Body of pancreas (tissue), 4 donors: Measurements from ENCODE around the gene MYLK3. TPM values are rescaled to one million over a fixed set of nuclear protein-coding genes. Genes with fewer than 3 reads are reported as not detected.

Source experiments
- ATAC-seq: fragments of 150-250 bp; one replicate; pipeline ENCODE4 v1.9.1; 2016
- DNase-seq, 4 donors: peaks; one replicate each; pipeline ENCODE4 v3.0.0-alpha.2; 2019
- H3K27ac ChIP-seq, 4 donors: fragments of 200-600 bp; sonication (generic); 1 replicate in 3 of 4; 2 replicates in 1 of 4; pipeline versions ENCODE4 v1.5.1 to v1.6.1; 2016 to 2019; ENCODE audit warnings: mild to moderate bottlenecking in 1 of 4, mixed read lengths in 1 of 4, moderate library complexity in 1 of 4
- H3K27me3 ChIP-seq, 2 donors: fragments of 200-600 bp; sonication (generic); one replicate each; pipeline ENCODE4 v1.6.0; 2016; ENCODE audit warnings: mild to moderate bottlenecking in 1 of 2
- H3K36me3 ChIP-seq, 2 donors: fragments of 200-600 bp; sonication (generic); replicated peaks in 1 of 2; 2 replicates each; pipeline ENCODE4 v1.5.1; 2016; ENCODE audit warnings: low read depth in 2 of 2; ENCODE audit not compliant: insufficient read depth in 1 of 2
- H3K4me1 ChIP-seq: fragments of 200-600 bp; sonication (generic); one replicate; pipeline ENCODE4 v1.6.0; 2016
- H3K4me3 ChIP-seq, 2 donors: fragments of 200-600 bp; sonication (generic); 1 replicate in 1 of 2; 2 replicates in 1 of 2; pipeline ENCODE4 v1.5.1; 2016 to 2019
- H3K9me3 ChIP-seq, 3 donors: fragments of 200-600 bp; sonication (generic); 1 replicate in 2 of 3; 2 replicates in 1 of 3; pipeline ENCODE4 v1.5.1; 2016
- POLR2A ChIP-seq, 3 donors: fragments of 450-650 bp; IDR thresholded peaks; one replicate each; pipeline ENCODE4 v1.6.1; 2016; ENCODE audit warnings: antibody characterized with exemption in 3 of 3, mild to moderate bottlenecking in 2 of 3
- WGBS, 2 donors: methylation state at CpG; one replicate each; pipeline ENCODE4 v1.1.5; 2017; 5-methylcytosine and 5-hydroxymethylcytosine counted together
- intact Hi-C: fragments of 100-400 bp; cut with DNase I; formaldehyde crosslinking; loops from one replicate; pipeline ENCODE4 v1.15.1; 2023
- total RNA-seq, 2 donors: library from RNA; depleted of rRNA; stranded (reverse); fragments of >200 nt; gene quantifications; one replicate each; pipeline ENCODE4 v1.1.0, GENCODE V29; 2016
- TF ChIP-seq, protein P1 (sequence below), 7 experiments: fragments of 450-650 bp in 4 of 7; fragments of 200-600 bp in 3 of 7; sonication (generic) in 3 of 7; IDR thresholded peaks; one replicate each; pipeline ENCODE4 v1.5.1; 2016 to 2019; ENCODE audit warnings: antibody characterized with exemption in 7 of 7

The MYLK3 gene
- total RNA-seq, 2 donors from 2014 or later = 0.26 TPM; not detected in 1

DNA sequence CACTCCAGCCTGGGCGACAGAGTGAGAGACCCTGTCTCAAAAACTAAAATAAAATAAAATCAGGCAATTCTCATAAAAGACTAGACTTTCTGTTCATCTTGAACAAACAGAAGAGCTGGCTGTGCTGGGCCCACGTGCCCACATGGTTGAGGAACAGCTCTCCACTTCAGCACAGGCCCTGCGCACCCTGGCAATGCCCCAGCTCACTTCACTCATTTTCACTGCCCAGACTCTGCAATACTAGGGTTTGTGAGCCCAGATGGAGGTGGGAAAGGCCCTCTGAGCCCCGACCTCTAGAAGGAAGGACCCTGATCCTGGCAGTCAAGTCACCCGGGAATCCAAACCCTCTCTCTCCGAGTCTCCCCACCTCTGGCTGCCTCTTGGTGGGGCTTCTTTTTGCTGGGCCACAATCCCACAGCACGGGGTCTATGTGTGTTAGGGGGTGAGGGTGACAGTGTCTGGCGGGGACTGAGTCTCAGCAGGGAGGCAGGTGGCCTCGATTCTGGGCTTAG, 14.8 kb downstream of the MYLK3 start:
- no peak overlapping the region for H3K27ac ChIP-seq
- DNase-seq = no peak
- H3K27me3 ChIP-seq = no peaks in the 10 kb centered on the region
- WGBS, 2 donors = 66 to 74% methylated on average over 8 to 9 of the region's 9 CpGs
- H3K9me3 ChIP-seq = no peaks in the 10 kb centered on the region
- TF ChIP-seq, protein P1, sequence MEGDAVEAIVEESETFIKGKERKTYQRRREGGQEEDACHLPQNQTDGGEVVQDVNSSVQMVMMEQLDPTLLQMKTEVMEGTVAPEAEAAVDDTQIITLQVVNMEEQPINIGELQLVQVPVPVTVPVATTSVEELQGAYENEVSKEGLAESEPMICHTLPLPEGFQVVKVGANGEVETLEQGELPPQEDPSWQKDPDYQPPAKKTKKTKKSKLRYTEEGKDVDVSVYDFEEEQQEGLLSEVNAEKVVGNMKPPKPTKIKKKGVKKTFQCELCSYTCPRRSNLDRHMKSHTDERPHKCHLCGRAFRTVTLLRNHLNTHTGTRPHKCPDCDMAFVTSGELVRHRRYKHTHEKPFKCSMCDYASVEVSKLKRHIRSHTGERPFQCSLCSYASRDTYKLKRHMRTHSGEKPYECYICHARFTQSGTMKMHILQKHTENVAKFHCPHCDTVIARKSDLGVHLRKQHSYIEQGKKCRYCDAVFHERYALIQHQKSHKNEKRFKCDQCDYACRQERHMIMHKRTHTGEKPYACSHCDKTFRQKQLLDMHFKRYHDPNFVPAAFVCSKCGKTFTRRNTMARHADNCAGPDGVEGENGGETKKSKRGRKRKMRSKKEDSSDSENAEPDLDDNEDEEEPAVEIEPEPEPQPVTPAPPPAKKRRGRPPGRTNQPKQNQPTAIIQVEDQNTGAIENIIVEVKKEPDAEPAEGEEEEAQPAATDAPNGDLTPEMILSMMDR (IDR thresholded peaks at IDR 0.05) = no peak
- no peak for TF ChIP-seq POLR2A (IDR thresholded peaks at IDR 0.05)
- no peaks in the 10 kb centered on the region for H3K4me1 ChIP-seq
- intact Hi-C loops = no loop called here
- no peaks in the 10 kb centered on the region for H3K36me3 ChIP-seq
- no peak for ATAC-seq
- no peak overlapping the region for H3K4me3 ChIP-seq

DNA sequence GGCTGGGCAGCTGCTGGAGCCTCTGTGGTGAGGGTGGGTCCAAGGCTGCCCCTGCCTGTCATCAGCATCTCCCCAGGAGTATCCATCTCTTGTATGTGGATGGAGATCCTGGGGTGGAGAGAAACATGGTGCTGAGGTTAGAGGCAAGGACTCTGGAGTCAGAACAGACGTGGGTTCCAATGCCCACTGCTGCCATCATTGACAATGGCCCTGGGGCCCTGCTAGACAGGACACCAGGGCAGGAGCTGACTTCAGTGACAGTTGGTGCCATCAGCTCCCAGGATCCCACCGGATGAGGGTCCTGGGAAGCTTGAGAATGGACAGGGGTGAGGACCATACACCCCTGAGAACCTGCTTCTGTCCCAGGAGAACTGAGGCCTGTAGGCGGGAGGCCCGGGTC, 15.6 kb downstream of the MYLK3 start:
- H3K9me3 ChIP-seq = no peaks in the 10 kb centered on the region
- 81 to 85% methylated on average over 3 of the region's 4 CpGs for WGBS, 2 donors
- ATAC-seq = no peak

DNA sequence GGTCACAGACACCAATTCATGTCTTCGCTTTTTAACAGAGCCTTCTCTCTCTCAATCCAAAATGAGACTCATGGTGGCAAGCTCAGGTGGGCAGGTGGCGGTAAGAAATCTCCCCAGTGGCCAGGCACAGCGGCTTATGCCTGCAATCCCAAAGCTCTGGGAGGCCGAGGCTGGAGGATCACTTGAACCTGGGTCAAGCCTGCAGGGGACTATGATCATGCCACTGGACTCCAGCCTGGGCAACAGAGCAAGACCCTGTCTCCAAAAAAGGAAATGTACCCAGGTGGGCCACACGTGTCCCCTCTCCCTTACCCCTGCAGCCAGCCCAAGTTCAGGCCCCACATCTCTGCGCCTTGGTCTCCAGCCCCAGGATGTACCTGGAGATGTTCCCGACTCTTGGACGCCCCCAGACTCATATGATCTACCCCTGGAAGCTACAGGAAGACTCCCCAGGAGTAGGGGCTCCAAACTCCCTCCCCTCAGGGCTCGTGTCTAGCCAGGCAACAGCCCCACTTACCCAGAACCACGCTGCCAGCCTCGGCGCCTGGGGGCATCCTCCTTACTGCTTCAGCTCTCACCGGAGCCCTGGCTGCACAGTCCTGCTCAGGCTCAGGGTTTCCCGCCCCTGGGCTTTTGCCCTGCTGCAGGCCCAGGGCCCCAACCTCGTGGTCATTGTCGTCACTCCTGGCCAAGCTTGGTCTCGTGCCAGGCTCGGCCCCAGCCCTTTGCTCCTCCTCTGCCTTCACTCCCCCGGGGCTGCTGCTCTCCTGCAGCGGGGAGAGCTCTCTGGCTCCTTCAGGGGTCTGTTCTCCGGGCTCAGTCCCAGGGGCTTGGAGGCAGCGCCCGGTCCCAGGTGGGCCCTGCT, 16.2 kb downstream of the MYLK3 start:
- WGBS, 2 donors = 80 to 82% methylated on average over 15 to 21 of the region's 23 CpGs
- ATAC-seq (no peak), DNase-seq (no peak)

More for the DNA sequence above, 15.6 kb downstream of the MYLK3 start:
- Histone ChIP-seq H3K27me3 (no peaks in the 10 kb centered on the region), H3K27ac (no peak overlapping the region), H3K4me3 (no peak overlapping the region), H3K4me1 (no peaks in the 10 kb centered on the region), H3K36me3 (no peaks in the 10 kb centered on the region)
- intact Hi-C loops = no loop called here
- no peak for DNase-seq
- TF ChIP-seq, protein P1 (IDR thresholded peaks at IDR 0.05) = no peak
- no peak for TF ChIP-seq POLR2A (IDR thresholded peaks at IDR 0.05)

DNA sequence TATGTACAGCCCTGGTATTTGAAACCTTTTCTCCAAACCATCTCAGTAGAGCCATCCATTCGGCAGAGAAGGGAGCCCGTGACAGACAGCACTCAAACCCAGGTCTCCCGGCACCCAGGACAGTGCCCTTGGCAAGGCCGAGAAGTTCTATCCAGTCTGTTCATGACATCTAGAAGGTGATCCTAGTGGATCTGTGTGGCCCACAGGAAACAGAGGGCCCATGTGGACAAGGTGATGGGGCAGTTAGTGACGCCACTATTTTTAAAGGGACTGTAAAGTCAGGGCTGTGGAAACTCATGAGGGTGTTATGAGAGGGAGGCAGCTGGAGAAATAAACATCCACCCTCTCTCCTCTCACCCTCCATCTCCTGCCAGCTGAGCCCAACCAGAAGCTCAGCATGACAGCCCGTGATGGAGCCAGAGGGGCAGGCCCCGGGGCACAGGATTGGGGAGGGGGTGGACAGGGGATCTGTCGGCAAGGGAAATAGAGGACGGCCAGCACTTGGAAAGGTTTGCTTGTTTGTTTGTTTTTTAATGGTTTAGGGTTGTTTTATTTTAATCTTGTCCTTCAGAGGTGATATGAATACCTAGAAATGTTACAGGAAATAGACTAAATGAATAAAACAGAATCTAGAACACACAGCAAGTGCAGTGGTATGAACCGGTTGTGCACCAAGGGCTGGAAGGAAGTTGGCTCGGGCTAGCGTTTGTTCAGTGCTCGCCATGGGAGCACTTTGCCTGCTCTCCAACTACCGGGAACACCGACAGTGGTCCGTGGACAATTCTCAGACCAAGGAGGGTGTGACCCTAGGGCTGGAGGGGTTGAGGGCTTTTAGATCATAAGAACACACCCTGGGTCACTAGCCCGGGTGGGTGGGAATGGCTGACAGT, 17.1 kb downstream of the MYLK3 start:
- Histone ChIP-seq H3K36me3 (no peaks in the 10 kb centered on the region), H3K27me3 (no peaks in the 10 kb centered on the region), H3K4me3 (no peak overlapping the region), H3K27ac (no peak overlapping the region), H3K4me1 (no peaks in the 10 kb centered on the region), H3K9me3 (no peaks in the 10 kb centered on the region)
- intact Hi-C loops = no loop called here
- DNase-seq (no peak), ATAC-seq (no peak)
- WGBS, 2 donors = 76 to 77% methylated on average over 11 to 17 of the region's 17 CpGs
- TF ChIP-seq, protein P1 (IDR thresholded peaks at IDR 0.05) = no peak
- no peak for TF ChIP-seq POLR2A (IDR thresholded peaks at IDR 0.05)

More for the DNA sequence above, 16.2 kb downstream of the MYLK3 start:
- intact Hi-C loops = no loop called here
- Histone ChIP-seq H3K36me3 (no peaks in the 10 kb centered on the region), H3K27me3 (no peaks in the 10 kb centered on the region), H3K4me1 (no peaks in the 10 kb centered on the region), H3K27ac (no peak overlapping the region), H3K4me3 (no peak overlapping the region), H3K9me3 (no peaks in the 10 kb centered on the region)
- TF ChIP-seq POLR2A (IDR thresholded peaks at IDR 0.05) = no peak

DNA sequence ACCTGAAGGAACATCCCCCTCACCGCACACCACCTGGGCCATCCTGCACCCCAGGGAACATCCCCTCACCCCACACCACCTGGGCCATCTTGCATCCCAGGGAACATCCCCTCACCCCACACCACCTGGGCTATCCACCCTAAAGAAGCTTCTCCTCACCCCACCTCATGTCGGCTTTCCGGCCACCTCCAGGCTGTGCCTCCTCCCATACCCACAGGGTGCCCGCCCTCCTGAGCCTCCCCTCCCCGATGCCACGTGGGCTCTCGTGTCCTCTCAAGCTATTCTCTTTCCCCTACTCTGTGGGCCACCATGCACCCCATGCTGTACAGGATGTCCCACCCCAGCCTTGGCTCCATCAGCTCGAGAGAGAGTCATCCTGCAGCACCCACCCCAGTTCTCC, 18.0 kb downstream of the MYLK3 start:
- H3K9me3 ChIP-seq = no peaks in the 10 kb centered on the region
- no peak for TF ChIP-seq POLR2A (IDR thresholded peaks at IDR 0.05)
- TF ChIP-seq, protein P1 (IDR thresholded peaks at IDR 0.05) = no peak
- intact Hi-C loops = no loop called here
- ATAC-seq (no peak), DNase-seq (no peak)
- no peak overlapping the region for H3K4me3 ChIP-seq
- H3K36me3 ChIP-seq = no peaks in the 10 kb centered on the region
- no peak overlapping the region for H3K27ac ChIP-seq
- H3K27me3 ChIP-seq = no peaks in the 10 kb centered on the region
- H3K4me1 ChIP-seq = no peaks in the 10 kb centered on the region
- WGBS, 2 donors = 89 to 94% methylated on average over 8 of the region's 8 CpGs
